COLO668 (cell line): ENCODE results near the gene SLAMF7.
"Not testable (repeated sequence)": the region's sequence is repeated elsewhere in the genome, so short reads cannot be mapped to it uniquely, and the experiment has no call there.

Source experiments
- DNase-seq: peaks from one replicate; lab custom pipeline; 2025; ENCODE audit not compliant: unreplicated experiment; lab: John Stamatoyannopoulos, UW

SLAMF7 gene

GRCh38 chr1:160739098-160739511 is at the start of gene SLAMF7:
Gene SLAMF7, plus strand, starts transcription at chr1:160739247. Its CDS starts 55 bp downstream, at chr1:160739302.
- DNase-seq = no peak

- DNase-seq = not testable (repeated sequence)
These were observed 46.7 kb upstream of the SLAMF7 start for GRCh38 chr1:160692390-160692789.

GRCh38 chr1:160702100-160702499 is 36.9 kb upstream of the SLAMF7 start:
- DNase-seq = no peak

- no peak for DNase-seq
These were observed 34.8 kb upstream of the SLAMF7 start for GRCh38 chr1:160704250-160704649.

GRCh38 chr1:160705212-160705621 is 33.8 kb upstream of the SLAMF7 start:
- not testable (repeated sequence) for DNase-seq

DNA sequence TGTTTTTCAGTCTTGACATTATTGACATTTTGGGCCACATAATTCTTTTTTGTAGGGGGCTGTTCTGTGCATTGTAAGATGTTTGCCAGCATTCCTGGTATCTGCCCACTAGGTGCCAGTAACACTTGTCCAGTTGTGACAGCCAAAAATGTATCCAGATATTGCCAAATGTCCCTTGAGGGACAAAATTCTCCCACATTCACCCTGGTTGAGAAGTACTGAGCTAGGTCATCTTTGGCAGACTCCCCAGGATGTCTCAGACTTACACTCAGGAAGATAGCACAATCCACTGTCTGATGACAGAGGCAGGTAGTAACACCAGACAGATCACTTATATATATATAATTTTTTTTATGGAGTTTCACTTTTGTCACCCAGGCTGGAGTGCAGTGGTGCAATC is 33.3 kb upstream of the SLAMF7 start:
- DNase-seq = no peak

GRCh38 chr1:160706526-160707235 is 32.4 kb upstream of the SLAMF7 start:
- no peak for DNase-seq

GRCh38 chr1:160707236-160708064 is 31.6 kb upstream of the SLAMF7 start:
- no peak for DNase-seq

- DNase-seq = no peak
These were observed 30.9 kb upstream of the SLAMF7 start for GRCh38 chr1:160708118-160708517.

GRCh38 chr1:160708801-160709200 is 30.2 kb upstream of the SLAMF7 start:
- DNase-seq = no peak

DNA sequence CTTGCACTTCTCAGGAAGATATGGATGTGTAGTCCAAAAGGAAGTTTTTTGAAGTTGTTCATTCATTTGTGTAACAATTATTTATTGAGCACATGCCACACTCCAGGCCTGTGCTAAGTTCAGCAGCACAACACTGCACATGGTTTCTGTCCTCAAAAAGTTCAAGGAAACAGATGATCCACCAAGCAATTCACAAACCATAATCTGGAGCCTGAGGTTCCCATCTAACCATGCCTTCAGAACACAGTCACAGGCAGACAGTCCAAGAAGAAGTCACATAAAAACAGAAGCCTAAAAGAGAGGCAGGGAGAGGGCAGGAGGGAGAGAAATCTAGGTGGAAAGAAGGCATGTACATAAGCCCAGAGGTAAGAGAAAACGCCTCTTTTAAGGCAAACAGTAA is 29.3 kb upstream of the SLAMF7 start:
- no peak for DNase-seq

DNA sequence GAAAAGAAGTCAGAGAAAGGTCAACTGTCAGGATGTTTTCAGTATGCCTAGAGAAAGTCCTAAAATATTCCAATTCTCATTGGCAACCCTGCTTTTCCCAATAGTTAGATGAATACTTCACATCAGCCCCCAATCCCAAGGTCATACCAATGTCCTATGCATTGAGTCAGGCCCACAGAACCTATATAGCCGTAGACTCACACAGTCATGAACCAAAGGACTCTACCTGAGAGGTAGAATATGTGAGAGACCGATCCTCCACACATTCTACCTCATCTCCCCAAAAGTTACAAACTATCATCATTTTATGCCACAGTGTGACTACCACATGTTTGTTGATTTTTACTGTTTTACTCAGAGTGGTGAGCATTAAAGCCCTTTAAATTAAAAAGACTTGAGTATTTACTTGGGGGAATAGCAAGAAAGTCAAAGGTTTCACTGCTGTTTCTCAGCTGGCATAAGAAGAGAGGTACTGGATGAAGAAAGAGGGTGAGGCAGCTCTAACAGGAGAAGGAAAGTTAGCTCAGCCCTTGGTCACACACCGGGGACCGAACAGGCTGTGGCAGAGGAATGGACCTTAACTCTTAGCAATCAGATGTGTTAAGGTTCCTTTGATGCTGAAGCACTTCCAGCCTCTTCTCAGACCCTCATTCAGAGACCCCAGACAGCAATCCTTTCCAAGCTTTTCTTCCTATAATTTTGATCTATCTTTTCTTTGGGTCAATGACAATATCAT is 28.4 kb upstream of the SLAMF7 start:
- no peak for DNase-seq

GRCh38 chr1:160711276-160711601 is 27.8 kb upstream of the SLAMF7 start:
- no peak for DNase-seq

DNA sequence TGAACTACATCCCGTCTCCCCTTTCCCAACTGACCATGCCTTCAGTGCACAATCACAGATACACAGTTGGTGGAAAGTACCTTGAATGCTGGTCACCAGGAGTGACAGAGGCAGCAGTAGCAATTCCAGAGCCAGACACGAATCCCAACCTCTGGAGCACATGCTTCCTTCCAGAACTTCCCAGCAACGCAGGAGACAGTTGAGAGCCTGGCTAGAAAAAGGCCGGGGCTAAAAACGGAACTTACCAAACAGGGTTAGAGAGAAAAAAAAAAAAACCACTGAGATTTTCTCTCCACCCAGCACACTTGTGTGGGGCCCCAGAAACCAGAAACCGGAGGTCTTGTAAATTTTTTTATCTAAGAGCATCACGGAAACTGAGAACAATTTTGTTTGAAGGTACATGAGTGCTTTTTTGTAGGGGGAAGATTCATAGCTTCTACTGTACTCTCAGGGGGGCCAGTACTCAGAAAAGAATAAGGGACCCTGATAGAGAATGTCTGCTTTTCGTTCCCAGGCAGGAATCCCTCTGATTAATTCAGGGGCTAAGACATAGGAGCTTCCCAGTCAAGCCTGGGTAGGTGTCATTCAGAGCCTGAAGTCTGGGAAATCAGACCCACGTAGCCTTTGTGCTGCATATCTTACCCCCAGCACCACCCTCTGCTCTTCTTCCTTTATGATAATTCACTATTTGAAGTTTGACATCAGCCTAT is 27.3 kb upstream of the SLAMF7 start, which contains the start of gene CD48:
CD48 (minus strand) TSS at position 221 of the 710 bp plus-strand sequence; CDS start at position 162, 59 bp downstream.
- no peak for DNase-seq

DNA sequence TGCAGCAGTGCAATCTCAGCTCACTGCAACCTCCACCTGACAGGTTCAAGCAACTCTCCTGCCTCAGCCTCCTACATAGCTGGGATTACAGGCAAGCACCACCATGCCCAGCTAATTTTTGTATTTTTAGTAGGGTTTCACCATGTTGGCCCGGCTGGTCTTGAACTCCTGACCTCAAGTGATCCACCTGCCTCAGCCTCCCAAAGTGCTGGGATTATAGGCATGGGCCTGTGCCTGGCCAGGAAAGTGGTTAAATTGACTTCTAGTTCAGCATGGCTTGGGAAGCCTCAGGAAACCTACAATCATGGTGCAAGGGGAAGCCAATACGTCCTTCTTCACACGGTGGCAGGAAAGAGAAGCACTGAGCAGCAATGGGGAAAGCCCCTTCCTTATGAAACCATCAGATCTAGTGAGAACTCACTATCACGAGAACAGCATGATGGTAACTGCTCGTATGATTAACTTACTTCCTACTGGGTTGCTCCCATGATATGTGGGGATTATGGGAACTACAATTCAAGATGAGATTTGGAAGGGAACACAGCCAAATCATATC is 26.4 kb upstream of the SLAMF7 start:
- DNase-seq = not testable (repeated sequence)

DNA sequence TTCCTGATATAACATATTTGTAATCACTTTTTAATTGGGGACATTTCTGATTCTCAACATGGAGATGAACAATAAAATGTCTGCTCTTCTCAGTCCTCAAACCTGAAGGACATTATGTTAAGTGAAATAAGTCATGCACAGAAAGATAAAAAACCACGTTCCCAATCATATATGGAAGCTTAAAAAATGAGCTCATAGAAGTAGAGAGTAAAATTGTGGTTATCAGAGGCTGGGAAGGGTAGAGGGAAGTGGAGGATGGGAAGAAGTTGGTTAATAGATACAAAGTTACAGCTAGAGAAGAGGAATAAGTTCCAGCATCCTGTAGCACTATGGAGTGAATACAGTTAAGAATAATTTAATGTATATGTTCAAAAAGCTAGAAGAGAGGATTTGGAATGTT is 25.9 kb upstream of the SLAMF7 start:
- DNase-seq = no peak

GRCh38 chr1:160714034-160714648 is 24.9 kb upstream of the SLAMF7 start:
- DNase-seq = not testable (repeated sequence)

DNA sequence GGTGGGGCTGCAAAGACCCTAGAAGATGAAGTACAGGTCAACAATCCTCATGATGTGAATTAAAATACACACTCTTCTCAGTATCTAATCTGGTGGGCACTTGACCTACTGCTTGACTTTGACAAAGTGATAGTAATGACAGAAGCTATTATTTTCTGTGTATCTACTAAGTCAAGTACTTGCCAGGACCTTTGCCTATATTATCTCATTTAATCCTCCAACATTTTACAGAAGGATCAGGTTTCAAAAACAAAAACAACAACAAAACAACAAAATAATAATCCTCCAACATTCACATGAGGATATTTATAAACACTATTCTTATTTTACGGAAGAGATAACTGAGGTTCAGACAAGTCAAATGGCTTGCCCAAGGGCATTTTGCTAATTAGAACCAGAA is 23.0 kb upstream of the SLAMF7 start:
- no peak for DNase-seq

DNA sequence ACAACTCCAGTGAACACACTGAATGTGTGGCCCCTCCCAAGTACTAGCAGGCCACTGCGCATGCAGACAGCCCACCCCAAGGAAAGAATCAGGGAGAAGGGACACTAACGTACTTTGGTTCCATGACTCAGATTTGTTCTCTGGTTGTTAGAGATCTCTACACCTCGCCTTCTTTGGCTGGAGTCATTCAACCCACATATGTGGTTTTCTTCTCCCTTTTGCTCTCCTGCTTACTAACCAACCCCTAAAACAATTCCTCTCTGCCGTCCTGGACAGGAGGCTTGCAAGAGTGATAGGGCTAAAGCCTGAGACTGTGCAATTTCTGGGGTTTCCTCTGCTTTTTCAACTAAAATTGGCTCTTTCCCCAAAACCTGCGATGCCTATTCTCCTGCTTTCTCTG is 21.7 kb upstream of the SLAMF7 start:
- DNase-seq = no peak

- DNase-seq = no peak
These were observed 20.8 kb upstream of the SLAMF7 start for GRCh38 chr1:160718210-160718609.
